Keratinocyte (primary cell): ENCODE data around the gene ACTN4. TPM values are rescaled to one million over a fixed set of nuclear protein-coding genes. Genes with fewer than 3 reads are reported as not detected.

Source experiments
- DNase-seq: peaks from one replicate; pipeline ENCODE4 v3.0.0-alpha.2; 2011; ENCODE audit warnings: low read depth, missing footprints, low spot score
- FAIRE-seq: peaks from 2 replicates; lab custom pipeline; 2011; peaks lifted over from hg19 to GRCh38; lab: Jason Lieb, UNC
- H2AFZ ChIP-seq: 2 replicates; pipeline ENCODE4 v1.6.0; 2012; ENCODE audit warnings: low read length, control low read depth, inconsistent platforms; ENCODE audit not compliant: control insufficient read depth
- H3K27ac ChIP-seq: 2 replicates; pipeline ENCODE4 v1.5.1; 2011; ENCODE audit warnings: low read length; ENCODE audit not compliant: control insufficient read depth, insufficient read depth
- H3K27me3 ChIP-seq: 3 replicates; pipeline ENCODE4 v1.6.0; 2011; ENCODE audit warnings: low read length; ENCODE audit not compliant: control insufficient read depth, insufficient read depth; ENCODE audit errors: extremely low read depth
- H3K36me3 ChIP-seq, 2 experiments: 2 replicates in 1 of 2; 3 replicates in 1 of 2; pipeline ENCODE4 v1.5.1; 2011; ENCODE audit warnings: low read length in 2 of 2, mild to moderate bottlenecking in 1 of 2; ENCODE audit not compliant: control insufficient read depth in 2 of 2, insufficient read depth in 2 of 2; ENCODE audit errors: extremely low read depth in 1 of 2
- H3K4me1 ChIP-seq: 3 replicates; pipeline ENCODE4 v1.5.1; 2011; ENCODE audit warnings: low read length; ENCODE audit not compliant: control insufficient read depth, insufficient read depth; ENCODE audit errors: extremely low read depth
- H3K4me2 ChIP-seq: 3 replicates; pipeline ENCODE4 v1.6.0; 2011; ENCODE audit warnings: low read depth, low read length; ENCODE audit not compliant: control insufficient read depth, insufficient read depth; ENCODE audit errors: extremely low read depth
- H3K4me3 ChIP-seq, 3 experiments: fragments of 200-600 bp in 1 of 3; sonication (generic) in 1 of 3; 2 replicates in 2 of 3; 3 replicates in 1 of 3; pipeline ENCODE4 v1.5.1; 2011 to 2016; ENCODE audit warnings: low read length in 3 of 3, mild to moderate bottlenecking in 3 of 3, control low read depth in 2 of 3, inconsistent platforms in 1 of 3, low read depth in 1 of 3, mixed read lengths in 1 of 3, mixed run types in 1 of 3, moderate library complexity in 1 of 3; ENCODE audit not compliant: control insufficient read depth in 2 of 3, insufficient read depth in 2 of 3; ENCODE audit errors: extremely low read depth in 1 of 3
- H3K79me2 ChIP-seq: 2 replicates; pipeline ENCODE4 v1.6.0; 2012; ENCODE audit warnings: low read length; ENCODE audit not compliant: control insufficient read depth, insufficient read depth
- H3K9ac ChIP-seq: 3 replicates; pipeline ENCODE4 v1.6.0; 2011; ENCODE audit warnings: low read length; ENCODE audit not compliant: control insufficient read depth, insufficient read depth; ENCODE audit errors: extremely low read depth
- H3K9me1 ChIP-seq: 3 replicates; pipeline ENCODE4 v1.6.0; 2011; ENCODE audit warnings: low read length; ENCODE audit not compliant: control insufficient read depth, insufficient read depth; ENCODE audit errors: extremely low read depth
- H3K9me3 ChIP-seq: 2 replicates; pipeline ENCODE4 v1.5.1; 2012; ENCODE audit warnings: low read depth, low read length; ENCODE audit not compliant: control insufficient read depth
- H4K20me1 ChIP-seq: 3 replicates; pipeline ENCODE4 v1.6.0; 2011; ENCODE audit warnings: low read length; ENCODE audit not compliant: control insufficient read depth, insufficient read depth; ENCODE audit errors: extremely low read depth
- CTCF ChIP-seq, 3 experiments: IDR thresholded peaks in 1 of 3; conservative IDR thresholded peaks in 1 of 3; optimal IDR thresholded peaks in 1 of 3; 2 replicates in 2 of 3; 3 replicates in 1 of 3; pipeline versions ENCODE3 to v1.5.1; 2011; ENCODE audit warnings: low read length in 3 of 3, mild to moderate bottlenecking in 3 of 3, moderate library complexity in 2 of 3, control low read depth in 1 of 3, inconsistent platforms in 1 of 3; ENCODE audit not compliant: insufficient read depth in 2 of 3; ENCODE audit errors: extremely low read depth in 1 of 3
- EZH2 ChIP-seq: IDR thresholded peaks from one replicate; pipeline ENCODE4 v1.6.1; 2012; ENCODE audit warnings: inconsistent platforms, mild to moderate bottlenecking, low read length, moderate library complexity
- dilution Hi-C: fragments of 300-500 bp; cut with MboI; formaldehyde crosslinking; loops from one replicate; pipeline ENCODE4 v1.7.0; 2020; ENCODE audit warnings: low sequenced_read_pairs; ENCODE audit not compliant: extremely low pct_ligation_motif_present
- polyA plus RNA-seq, 5 experiments: library from polyadenylated mRNA; depleted of rRNA in 3 of 5; stranded (reverse) in 3 of 5; stranded (forward) in 1 of 5; unstranded in 1 of 5; fragments of >200 nt; gene quantifications; 1 replicate in 1 of 5; 2 replicates in 3 of 5; 3 replicates in 1 of 5; pipeline versions ENCODE4 v1.2.1 to v1.2.3, GENCODE V29; 2011 to 2012; ENCODE audit warnings: missing spikeins in 2 of 5, low read depth in 1 of 5, low replicate concordance in 1 of 5

ACTN4 gene
- polyA plus RNA-seq, 1 donor (not counting 4 experiments of a cell fraction or from before 2014, with no cell fraction given): 463 TPM

- H3K9me3 ChIP-seq: no peaks in the 10 kb centered on the region
- no peak for FAIRE-seq
- TF ChIP-seq CTCF (optimal IDR thresholded peaks at IDR 0.05 in 1 of 3, IDR thresholded peaks at IDR 0.05 in 1 of 3, conservative IDR thresholded peaks at IDR 0.05 in 1 of 3; ENCODE audit: extremely low read depth in 1 of 3, insufficient read depth in 2 of 3, low read length in 3 of 3) (no peak), EZH2 (no peak)
- DNase-seq: no peak
- H2AFZ ChIP-seq: no peak overlapping the region
- H3K79me2 ChIP-seq: peaks cover 82% of the 10 kb centered on the region
- no peak overlapping the region for H3K9ac ChIP-seq
- H3K4me2 ChIP-seq: no peak overlapping the region
- peaks cover 24% of the 10 kb centered on the region for H3K4me1 ChIP-seq
- peaks cover 3% of the 10 kb centered on the region for H4K20me1 ChIP-seq
- dilution Hi-C loops: no loop called here
- no peaks in the 10 kb centered on the region for H3K27me3 ChIP-seq
- no peak overlapping the region for H3K27ac ChIP-seq
- no peaks in the 10 kb centered on the region for H3K9me1 ChIP-seq
- peaks cover 81 to 93% of the 10 kb centered on the region in 2 experiments for H3K36me3 ChIP-seq
- no peak overlapping the region for H3K4me3 ChIP-seq
Measured at GRCh38 chr19:38707512-38708114, 60.2 kb downstream of the ACTN4 start.

- H3K9me3 ChIP-seq: no peaks in the 10 kb centered on the region
- peaks cover 84% of the 10 kb centered on the region for H3K79me2 ChIP-seq
- no peak overlapping the region for H3K4me3 ChIP-seq
- no peak overlapping the region for H3K9ac ChIP-seq
- H3K27ac ChIP-seq: no peak overlapping the region
- FAIRE-seq (no peak), DNase-seq (no peak)
- H2AFZ ChIP-seq: no peak overlapping the region
- TF ChIP-seq CTCF (optimal IDR thresholded peaks at IDR 0.05 in 1 of 3, IDR thresholded peaks at IDR 0.05 in 1 of 3, conservative IDR thresholded peaks at IDR 0.05 in 1 of 3; ENCODE audit: extremely low read depth in 1 of 3, insufficient read depth in 2 of 3, low read length in 3 of 3) (no peak), EZH2 (no peak)
- H3K27me3 ChIP-seq: no peaks in the 10 kb centered on the region
- dilution Hi-C loops: no loop called here
- H3K4me1 ChIP-seq: peaks cover 24% of the 10 kb centered on the region
- H4K20me1 ChIP-seq: peaks cover 3% of the 10 kb centered on the region
- H3K9me1 ChIP-seq: no peaks in the 10 kb centered on the region
- no peak overlapping the region for H3K4me2 ChIP-seq
- peaks cover 85 to 93% of the 10 kb centered on the region in 2 experiments for H3K36me3 ChIP-seq
Measured at GRCh38 chr19:38708413-38709024, 61.1 kb downstream of the ACTN4 start.
